GM18907 (cell line): ENCODE results near the gene MT1HL1.
"Not testable (repeated sequence)": the region's sequence is repeated elsewhere in the genome, so short reads cannot be mapped to it uniquely, and the experiment has no call there.

Experiments used
- ATAC-seq: cut with Tn5 transposase; IDR thresholded peaks from one replicate; pipeline ENCODE4 v1.9.1; 2021; ENCODE audit warnings: mild to moderate bottlenecking, moderate library complexity; ENCODE audit not compliant: unreplicated experiment

MT1HL1 gene

DNA sequence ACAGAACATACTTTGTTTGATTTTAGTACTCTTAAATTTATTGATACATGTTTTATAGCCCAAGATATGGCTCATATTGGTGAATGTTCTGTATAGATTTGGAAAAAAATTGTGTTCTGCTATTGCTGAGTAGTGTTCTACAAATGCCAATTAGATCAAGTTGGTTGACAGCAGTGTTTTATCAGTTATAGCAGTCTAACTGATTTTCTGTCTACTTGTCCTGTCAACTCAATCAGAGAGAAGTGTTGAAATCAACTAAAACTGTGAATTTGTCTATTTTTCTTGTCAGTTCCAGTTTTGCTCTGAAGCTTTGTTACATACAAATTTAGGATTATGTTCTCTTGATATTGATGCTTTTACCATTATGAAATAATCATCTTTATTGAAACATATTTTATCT, 14.7 kb upstream of the MT1HL1 start:
- no peak for ATAC-seq

DNA sequence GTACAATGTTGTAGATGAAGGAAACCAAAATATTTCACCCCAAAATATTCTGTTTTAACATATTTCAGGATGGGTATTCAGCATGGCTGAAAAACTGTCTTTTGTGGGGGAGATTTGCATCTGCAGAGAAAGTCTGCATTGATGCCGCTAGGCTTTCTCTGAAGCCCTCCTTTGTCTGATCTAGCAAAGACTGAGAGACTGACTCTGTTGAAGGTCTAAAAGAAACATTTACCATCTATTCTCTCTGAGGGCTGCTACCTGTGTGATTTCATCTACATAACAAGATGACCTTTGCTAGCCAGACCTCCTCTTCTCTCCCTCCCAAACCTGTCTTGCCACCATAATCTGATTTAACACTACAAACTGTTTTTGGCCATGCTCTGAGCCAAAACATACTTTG, 12.4 kb upstream of the MT1HL1 start:
- no peak for ATAC-seq

DNA sequence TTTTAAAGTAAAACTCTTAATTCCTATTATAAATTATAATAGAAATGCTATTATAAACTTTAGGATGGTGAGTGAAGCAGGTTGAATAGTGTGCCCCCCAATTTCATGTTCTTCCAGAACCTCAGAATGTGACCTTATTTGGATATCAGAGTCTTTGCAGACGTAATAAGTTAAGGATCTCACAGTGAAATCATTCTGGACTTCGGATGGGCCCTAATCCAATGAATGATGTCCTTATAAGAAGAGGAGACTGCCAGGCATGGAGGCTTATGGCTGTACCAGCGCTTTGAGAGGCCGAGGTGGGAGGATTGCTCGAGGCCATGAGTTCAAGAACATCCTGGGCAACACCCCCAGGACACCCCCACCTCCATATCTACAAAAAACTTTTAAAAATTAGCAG, 9.4 kb upstream of the MT1HL1 start:
- no peak for ATAC-seq

DNA sequence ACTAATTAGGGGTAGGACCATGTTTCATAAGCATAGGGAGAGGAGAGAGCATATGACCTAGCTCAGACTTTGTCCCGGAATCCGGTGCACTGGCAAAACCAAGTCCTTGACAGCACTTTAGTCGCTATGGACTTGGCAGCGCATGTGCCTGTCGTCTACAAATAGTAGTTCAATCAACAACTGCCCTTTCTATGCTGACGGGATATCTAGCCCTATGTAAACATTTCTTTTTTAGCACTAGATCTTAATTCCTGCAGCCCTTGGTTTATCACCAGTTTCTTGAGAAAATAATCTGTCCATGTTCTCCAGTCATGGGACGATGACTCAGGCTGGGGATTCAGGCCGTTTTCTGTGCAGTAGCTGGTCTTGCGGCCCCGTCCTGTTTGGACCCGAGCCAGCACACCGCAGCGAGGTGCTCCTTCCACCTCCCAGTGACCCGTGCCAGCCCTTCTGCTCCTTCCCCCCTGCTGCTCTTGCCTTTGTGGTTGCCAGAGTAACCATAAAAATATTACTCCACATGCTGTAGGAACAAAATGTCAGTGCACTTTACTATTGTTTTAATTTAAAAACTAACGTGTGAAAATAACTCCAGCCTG, 8.6 kb upstream of the MT1HL1 start:
- no peak for ATAC-seq

DNA sequence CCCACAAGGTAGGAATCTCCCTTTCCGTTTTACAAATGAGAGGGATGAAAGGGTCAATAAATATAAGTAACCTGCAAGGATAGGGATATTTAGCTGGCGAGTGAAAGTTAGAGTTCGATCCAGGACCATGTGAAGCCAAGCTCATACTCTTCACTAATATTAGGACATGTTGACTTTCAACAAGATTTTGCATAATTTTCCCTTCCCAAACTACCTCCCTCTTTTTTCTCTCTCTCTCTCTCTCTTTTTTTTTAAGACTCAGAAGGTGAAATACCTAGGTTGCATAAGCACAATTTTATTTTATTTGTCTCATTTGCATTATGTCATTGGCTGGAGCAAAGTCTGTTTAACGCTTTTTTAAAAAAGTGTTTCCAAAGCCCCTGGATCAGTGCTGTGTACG, 8.1 kb upstream of the MT1HL1 start:
- no peak for ATAC-seq

DNA sequence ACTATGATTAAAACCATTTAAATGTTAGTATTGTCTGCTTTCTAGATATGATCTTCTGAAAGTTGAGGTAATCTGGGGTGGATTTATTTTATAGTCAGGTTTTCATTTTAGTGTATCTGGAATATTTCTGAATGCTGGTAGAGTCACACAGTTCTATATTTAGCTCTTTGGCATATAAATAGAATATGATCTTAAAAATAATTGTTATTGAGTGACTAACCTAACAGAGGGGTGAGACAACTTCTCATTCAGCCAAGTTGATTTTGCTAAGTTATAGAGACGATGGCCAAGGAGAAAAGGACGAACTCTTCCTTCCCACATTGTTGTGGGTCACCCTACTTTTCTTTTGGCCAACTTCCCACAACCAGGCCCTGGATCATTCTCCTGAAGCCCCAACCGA, 7.2 kb upstream of the MT1HL1 start:
- ATAC-seq, result no peak

DNA sequence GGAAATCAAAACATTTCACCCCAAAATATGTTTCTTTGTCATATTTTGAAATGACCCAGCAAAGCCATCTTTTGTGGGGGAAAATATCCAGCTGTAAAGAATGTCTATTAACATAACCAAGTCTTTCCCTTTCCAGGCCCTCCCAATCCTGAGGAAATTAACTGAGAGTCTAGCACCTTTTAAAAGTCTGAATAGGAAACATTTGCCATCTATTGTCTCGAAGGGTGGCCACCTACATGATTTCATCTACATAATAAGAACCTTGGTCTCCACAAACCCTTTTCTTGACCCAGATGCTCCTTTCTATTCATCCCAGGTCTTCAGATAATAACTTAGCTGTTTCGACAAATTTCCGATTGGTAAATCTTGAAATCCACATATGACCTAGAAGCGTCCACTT, 5.4 kb upstream of the MT1HL1 start:
- ATAC-seq, result no peak

DNA sequence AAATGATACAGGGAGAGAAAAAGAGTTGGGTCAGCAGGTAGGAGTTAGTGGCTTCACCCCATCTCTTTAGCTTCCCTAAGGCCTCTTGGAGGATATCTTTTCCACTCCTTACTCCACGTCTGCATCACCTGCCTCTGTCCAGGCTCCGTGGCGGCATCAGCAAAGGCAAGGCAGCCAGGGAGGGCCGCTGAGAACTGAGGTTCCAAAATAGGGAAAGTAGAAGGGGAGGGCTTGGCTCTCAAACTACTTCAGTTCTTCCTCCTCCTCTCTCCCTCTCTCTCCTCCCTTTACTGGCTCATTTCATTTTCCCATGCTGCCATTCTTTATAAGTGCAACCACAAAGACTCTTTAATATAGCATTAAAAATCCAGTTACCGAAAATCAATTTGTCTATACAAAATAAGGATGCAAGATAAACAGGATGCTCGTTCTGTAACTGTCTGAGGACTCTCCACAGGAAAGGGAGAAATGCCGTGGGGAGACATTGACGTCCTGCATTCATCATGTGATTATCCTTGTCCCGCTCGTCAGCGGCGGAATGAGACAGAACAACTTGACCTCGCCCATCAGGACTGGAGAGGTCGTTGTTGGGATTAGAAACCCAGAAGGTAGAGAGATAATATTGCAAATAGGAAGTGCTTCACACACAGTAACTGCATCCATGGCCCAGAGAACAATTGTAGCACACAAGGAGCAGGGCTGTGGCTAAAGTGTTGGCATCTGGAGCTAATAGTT, 3.1 kb upstream of the MT1HL1 start:
- ATAC-seq, result no peak

DNA sequence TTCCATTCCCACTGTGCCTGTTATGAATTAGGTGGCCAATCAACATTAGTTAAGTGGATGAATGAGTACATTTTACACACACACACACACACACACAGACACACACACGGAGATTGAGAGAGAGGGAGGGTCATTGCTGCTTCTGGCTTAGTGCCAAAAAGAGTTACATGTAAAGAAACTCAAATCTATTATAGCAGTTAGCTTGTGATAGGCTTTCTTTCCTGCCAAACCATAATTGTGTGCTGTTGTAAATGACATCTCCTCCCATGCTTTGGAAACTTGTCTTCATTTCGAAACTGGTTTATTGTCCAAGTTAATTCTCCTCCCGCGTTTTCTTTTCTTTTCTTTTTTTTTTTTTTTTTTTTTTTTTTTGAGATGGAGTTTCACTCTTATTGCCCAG, 1.4 kb upstream of the MT1HL1 start:
- no peak for ATAC-seq

DNA sequence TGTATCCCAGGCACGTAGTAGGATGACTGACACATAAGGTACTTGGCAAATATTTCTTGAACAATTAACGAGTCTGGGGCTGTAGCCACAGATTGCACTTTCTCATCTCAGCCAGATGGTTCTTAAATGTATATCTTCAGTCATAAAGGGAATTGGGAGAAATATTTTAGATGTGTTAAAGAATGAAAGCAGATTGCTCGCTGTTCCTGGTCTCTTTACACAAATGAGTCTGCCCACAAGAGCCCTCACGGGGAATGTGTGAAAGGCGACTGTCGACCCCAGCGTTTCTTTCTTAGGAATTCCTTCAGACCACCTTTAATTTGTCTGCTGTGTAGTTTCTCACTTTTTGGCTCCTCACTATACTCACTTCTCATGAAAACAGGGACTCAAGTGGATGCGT, 725 bp downstream of the MT1HL1 start:
- ATAC-seq, result no peak

DNA sequence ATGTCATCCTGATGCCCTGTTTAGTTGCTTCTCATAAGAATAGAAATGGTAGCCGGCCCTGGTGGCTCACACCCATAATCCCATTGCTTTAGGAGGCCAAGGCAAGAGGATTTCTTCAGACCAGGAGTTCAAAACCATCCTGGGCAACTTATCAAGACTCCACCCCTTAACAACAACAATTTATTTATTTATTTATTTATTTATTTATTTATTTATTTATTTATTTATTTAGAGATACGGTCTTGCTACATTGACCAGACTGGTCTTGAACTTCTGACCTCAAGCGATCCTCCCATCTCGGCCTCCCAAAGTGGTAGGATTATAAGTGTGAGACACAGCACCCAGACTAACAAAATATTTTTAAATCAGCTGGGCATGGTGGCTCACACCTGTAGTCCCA, 4.0 kb downstream of the MT1HL1 start:
- ATAC-seq, result no peak

DNA sequence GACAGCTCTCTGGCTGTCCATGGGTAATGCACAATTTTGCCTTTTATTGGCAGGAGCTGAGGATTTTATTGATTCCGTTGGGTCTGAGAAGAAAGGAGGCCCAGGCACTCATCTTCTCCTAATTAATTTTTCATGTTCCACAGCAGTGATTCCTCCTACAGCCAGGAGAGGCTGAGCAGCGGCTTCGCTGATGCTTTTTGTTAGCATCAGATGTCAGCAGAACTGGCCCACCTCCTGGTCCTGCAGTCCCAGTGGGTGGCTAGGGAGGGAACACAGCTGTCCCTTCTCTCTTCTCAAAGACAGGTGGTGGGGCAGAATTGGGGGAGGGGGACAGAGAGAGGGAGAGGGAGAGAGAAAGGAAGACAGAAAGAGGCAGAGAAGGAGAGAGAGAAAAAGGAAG, 5.7 kb downstream of the MT1HL1 start:
- no peak for ATAC-seq

DNA sequence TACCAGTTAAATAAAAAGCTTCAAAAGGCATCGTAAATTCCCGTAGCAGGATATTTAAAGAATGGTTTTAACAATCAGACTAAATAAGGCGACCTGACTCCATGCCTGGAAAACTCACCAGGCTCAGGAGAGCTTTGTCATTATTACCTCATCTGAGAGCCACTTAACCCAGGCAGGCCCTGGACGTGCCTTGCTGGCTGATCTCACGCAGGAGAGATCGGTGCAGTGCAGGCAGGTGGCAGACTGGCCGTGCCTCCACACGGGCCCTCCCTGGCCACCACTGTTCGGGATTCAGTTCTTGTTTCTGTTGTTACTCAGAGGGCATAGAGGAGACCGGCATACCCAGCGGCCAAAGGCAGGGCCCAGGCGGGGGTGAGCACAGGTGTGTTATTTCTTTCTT, 6.4 kb downstream of the MT1HL1 start:
- ATAC-seq, result no peak

DNA sequence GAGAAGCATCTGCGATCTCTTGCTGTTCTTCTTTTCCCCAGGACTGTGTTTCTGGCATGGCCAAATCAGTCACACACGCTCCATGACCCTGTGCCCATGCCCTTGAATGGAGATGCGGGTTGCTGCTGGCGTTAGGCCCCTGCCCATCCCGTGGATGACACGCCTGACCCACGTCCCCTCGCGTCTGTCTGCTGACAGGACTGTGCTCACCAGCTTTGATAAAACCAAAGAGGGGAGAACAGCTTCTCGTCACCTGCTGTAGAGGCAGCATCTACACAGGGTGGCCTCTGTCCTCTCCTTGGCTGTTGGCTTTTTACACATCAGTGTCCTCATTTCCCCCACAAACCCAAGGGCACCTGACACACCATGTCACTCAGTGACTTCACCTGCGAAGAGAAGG, 6.9 kb downstream of the MT1HL1 start:
- no peak for ATAC-seq

DNA sequence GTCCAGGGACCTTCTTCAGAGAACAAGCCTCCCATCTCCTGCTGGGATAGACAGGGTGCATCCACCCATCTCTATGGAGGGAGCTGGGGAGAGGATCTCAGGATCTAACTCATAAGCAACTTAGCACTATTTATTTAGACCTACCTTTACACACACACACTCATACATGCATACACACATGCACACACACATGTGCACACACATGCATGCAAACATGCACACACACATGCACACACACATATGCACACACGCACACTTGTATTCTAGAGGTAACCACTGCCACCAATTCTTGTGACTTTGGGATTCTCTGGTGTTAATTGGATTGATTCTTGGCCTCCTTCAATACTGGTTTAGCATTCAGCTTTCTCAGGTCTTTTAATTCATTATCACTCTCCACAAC, 9.8 kb downstream of the MT1HL1 start:
- no peak for ATAC-seq

DNA sequence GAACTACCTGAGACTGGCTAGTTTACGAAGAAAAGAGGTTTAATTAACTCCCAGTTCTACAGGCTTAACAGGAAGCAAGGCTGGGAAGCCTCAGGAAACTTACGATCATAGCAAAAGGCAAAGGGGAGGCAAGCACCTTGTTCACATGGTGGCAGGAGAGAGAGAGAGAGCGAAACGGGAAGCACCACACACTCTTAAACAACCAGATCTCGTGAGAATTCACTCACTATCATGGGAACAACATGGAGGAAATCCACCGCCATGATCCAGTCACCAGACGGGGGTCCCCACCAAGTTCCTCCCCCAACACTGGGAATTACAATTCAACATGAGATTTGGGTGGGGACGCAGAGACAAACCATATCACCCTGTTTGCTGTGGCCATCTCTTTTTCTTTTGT, 11.8 kb downstream of the MT1HL1 start:
- no peak for ATAC-seq

DNA sequence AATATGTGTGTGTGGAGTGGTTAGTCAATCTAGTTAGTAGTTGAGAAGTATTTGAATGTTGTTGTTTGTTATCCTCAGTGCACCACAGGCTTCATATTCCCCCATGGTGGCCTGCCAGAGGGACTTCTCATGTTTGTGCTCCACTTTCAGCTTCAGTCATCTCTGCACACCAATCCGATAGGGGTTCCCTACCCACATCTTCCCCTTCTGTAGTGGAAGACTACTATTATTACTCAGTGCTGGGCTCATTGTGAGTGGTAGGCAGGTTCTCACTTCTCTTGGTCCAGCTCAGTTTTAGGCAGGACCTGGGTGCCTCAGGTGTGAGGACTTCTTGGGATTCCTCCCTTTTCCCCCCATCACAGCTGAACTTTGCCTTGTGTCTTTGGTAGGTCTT, 14.2 kb downstream of the MT1HL1 start:
- no peak for ATAC-seq

DNA sequence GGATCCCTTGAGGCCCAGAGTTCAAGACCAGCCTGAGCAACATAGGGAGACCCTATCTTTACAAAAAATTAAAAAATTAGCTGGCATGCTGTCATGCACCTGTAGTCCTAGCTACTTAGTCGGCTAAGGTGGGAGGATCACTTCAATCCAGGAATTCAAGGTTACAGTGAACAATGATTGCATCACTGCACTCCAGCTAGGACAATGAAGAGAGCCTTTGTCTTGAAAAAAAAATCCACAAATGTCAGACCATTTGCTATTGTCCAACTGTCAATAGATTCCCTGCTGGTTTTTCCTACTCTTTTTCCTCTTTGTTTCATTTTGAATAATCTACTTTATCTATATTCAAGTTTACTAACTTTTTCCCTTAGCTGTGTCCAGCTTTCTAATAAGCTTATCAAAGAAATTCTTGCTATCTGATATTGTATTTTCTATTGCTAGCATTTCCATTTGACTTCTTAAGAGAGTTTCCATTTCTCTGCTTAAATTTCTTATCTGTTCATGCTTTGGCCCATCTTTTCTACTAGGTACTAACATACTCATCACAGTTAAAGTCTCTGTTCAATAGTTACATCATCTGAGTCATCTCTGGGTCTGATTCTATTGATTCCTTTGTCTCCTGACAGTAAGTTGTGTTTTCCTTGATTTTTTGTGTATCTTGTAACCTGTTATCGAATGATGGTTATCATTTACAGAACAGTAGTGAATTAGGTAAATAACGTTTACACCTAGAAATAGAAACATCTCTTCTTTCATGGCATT, 14.8 kb downstream of the MT1HL1 start:
- no peak for ATAC-seq

DNA sequence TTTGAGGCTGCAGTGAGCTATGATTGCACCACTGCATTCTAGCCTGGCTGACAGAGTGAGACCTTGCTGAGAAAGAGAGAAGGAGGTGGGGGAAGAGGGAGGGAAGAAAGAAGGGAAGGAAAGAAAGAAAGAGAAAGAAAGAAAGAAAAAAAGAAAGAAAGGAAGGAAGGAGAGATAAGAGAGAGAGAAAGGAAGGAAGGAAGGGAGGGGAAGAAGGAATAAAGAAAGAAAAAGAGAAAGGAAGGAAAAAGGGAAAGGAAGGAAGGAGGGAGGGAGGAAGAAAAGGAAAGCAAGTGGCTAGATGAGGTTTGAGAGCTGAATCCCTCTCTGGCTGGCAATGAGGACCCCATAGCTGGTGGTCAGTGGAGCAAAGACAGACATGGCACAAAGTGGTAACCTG, 20.4 kb downstream of the MT1HL1 start:
- ATAC-seq, result no peak

DNA sequence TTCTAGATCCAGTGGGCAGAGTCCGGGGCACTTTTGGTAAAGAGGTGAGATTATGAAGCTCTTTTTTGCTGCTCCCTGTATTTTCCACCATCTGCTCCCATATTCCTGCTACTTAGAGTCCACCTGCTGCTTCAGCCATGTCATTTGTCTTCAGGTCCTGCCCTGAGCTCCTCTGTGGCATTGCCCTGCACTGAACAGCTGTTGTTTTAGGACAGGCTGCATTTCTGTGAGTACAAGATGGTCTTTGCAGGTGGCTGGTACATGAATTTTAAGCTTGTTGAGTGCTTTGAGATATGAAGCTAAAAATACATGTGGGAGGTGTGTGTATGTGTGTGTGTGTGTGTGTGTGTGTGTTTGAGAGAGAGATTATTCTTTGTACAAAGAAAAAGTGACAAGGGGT, 21.9 kb downstream of the MT1HL1 start:
- ATAC-seq, result no peak

DNA sequence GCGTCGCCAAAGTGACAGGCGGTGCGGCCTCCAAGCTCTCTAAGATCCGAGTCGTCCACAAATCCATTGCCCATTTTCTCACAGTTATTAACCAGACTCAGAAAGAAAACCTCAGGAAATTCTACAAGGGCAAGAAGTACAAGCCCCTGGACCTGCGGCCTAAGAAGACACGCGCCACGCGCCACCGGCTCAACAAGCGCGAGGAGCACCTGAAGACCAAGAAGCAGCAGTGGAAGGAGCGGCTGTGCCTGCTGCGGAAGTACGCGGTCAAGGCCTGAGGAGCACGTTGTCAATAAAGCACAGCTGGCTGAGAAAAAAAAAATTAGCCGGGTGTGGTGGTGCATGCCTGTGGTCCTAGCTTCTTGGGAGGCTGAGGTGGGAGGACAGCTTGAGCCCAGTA, 22.8 kb downstream of the MT1HL1 start:
- ATAC-seq, result not testable (repeated sequence)

DNA sequence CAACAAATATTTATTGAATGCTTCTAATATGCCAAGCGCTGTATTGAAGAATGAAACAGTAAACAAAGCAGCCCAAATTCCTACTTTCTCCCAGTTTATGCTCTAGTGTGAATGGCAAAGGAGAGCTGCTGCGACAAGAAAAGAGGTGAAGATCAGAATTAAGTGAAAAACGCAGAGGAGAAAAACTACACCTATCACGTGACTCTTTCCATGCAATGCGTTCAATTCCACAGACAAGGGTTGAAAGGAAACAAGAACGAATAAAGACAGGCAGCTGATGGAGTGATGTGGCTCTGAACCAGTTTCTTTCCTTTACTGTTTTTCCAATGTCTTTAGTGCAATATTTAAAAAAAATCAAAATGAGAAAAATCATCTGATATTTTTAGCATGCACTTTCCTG, 23.6 kb downstream of the MT1HL1 start:
- ATAC-seq, result no peak
